Kidney (tissue), 14 donors: ENCODE data around the gene FBXW4. TPM values are rescaled to one million over a fixed set of nuclear protein-coding genes. Genes with fewer than 3 reads are reported as not detected.

Experiments used
- DNase-seq, 5 donors: peaks; one replicate each; pipeline ENCODE4 v3.0.0-alpha.2; 2013 to 2020
- FAIRE-seq: peaks from 2 replicates; lab custom pipeline; 2012; peaks lifted over from hg19 to GRCh38; lab: Jason Lieb, UNC
- H3K27ac ChIP-seq, 2 donors: one replicate each; pipeline ENCODE4 v1.7.0; 2013; ENCODE audit warnings: low read depth in 2 of 2, low read length in 2 of 2, inconsistent platforms in 1 of 2
- H3K27me3 ChIP-seq: one replicate; pipeline ENCODE4 v1.7.1; 2013; ENCODE audit warnings: low read length, inconsistent platforms; ENCODE audit not compliant: control insufficient read depth, insufficient read depth
- H3K36me3 ChIP-seq, 3 donors: one replicate each; pipeline versions ENCODE4 v1.7.0 to v1.7.1; 2013; ENCODE audit warnings: low read length in 3 of 3, control low read depth in 1 of 3, inconsistent platforms in 1 of 3; ENCODE audit not compliant: insufficient read depth in 3 of 3, control insufficient read depth in 2 of 3
- H3K4me1 ChIP-seq, 3 donors: one replicate each; pipeline versions ENCODE4 v1.7.0 to v1.7.1; 2013; ENCODE audit warnings: low read length in 3 of 3, inconsistent platforms in 1 of 3, low read depth in 1 of 3; ENCODE audit not compliant: control insufficient read depth in 2 of 3, insufficient read depth in 2 of 3
- H3K4me3 ChIP-seq, 3 donors: one replicate each; pipeline versions ENCODE4 v1.7.0 to v1.8.1; 2013; ENCODE audit warnings: low read length in 3 of 3, control low read depth in 1 of 3, inconsistent platforms in 1 of 3
- H3K9ac ChIP-seq, 3 donors: one replicate each; pipeline versions ENCODE4 v1.7.0 to v1.7.1; 2013; ENCODE audit warnings: low read length in 3 of 3, control low read depth in 1 of 3, inconsistent platforms in 1 of 3
- H3K9me3 ChIP-seq, 3 donors: one replicate each; pipeline versions ENCODE4 v1.7.0 to v1.7.1; 2013; ENCODE audit warnings: low read length in 3 of 3, control low read depth in 1 of 3, inconsistent platforms in 1 of 3; ENCODE audit not compliant: control insufficient read depth in 2 of 3, insufficient read depth in 1 of 3
- CTCF ChIP-seq: IDR thresholded peaks from 3 replicates; pipeline ENCODE4 v1.5.1; 2012; ENCODE audit warnings: mild to moderate bottlenecking, moderate library complexity, borderline replicate concordance; ENCODE audit not compliant: insufficient read depth; ENCODE audit errors: extremely low read depth
- intact Hi-C: fragments of 100-400 bp; cut with DNase I; formaldehyde crosslinking; loops from one replicate; pipeline ENCODE4 v1.11.1; 2022
- polyA plus RNA-seq: library from polyadenylated mRNA; stranded (reverse); fragments of 350-450 nt; fragmentation: Illumina TruSeq; extraction: RNeasy Lipid Tissue Mini Kit (QIAGEN cat#74804); gene quantifications from one replicate; pipeline ENCODE4 v1.2.3, GENCODE V29; 2014; ENCODE audit warnings: low read depth, low replicate concordance; ENCODE audit not compliant: insufficient read depth
- total RNA-seq: library from RNA; stranded (reverse); fragmentation: NEBNext Ultra II Directional; extraction: Animal tissue kit (Norgen Biotek cat#: 25700); gene quantifications from one replicate; pipeline ENCODE4 v1.2.1, GENCODE V29; 2021
- donor health status: control.
- donor health status: control.
- donor health status: control.
- donor health status: control.
- donor health status: control.
- donor health status: DM: yes; HTN: yes; CAD: no.
- donor health status: Normal renal cell carcinoma (clear cell type).

Gene FBXW4
- total and polyA plus RNA-seq, 2 donors from 2014 or later: 47.6 to 80.1 TPM

- intact Hi-C loops: loop anchor here (10.0 kb wide), 1 partner anchor 351 kb away; no protein-coding TSS in a partner anchor
- no peak for FAIRE-seq
- Histone ChIP-seq H3K4me1 (peaks cover 0 to 13% (median 6%) of the 10 kb centered on the region in 3 donors), H3K9me3 (no peaks in the 10 kb centered on the region), H3K36me3 (no peaks in the 10 kb centered on the region), H3K4me3 (no peak overlapping the region), H3K27ac (no peak overlapping the region), H3K27me3 (peaks cover 4% of the 10 kb centered on the region), H3K9ac (no peak overlapping the region)
- DNase-seq: peak in 1 of 5 donors; percentile 6
- TF ChIP-seq CTCF: no peak
These were observed 129.5 kb downstream of the FBXW4 start for GRCh38 chr10:101565370-101565900.

- no peak for FAIRE-seq
- no peaks in the 10 kb centered on the region for H3K36me3 ChIP-seq
- peaks cover 4% of the 10 kb centered on the region for H3K27me3 ChIP-seq
- no peak for TF ChIP-seq CTCF
- no peak overlapping the region for H3K27ac ChIP-seq
- intact Hi-C loops: loop anchor here (10.0 kb wide), 1 partner anchor 350 kb away; no protein-coding TSS in a partner anchor
- peaks cover 0 to 7% (median under 1%) of the 10 kb centered on the region in 3 donors for H3K4me1 ChIP-seq
- H3K9ac ChIP-seq: no peak overlapping the region
- peak in 2 of 5 donors; percentile 8 to 54 for DNase-seq
- no peaks in the 10 kb centered on the region for H3K9me3 ChIP-seq
- H3K4me3 ChIP-seq: no peak overlapping the region
These were observed 130.4 kb downstream of the FBXW4 start for GRCh38 chr10:101564490-101564991.

- H3K4me1 ChIP-seq: peaks cover 0 to 7% (median 0%) of the 10 kb centered on the region in 3 donors
- no peaks in the 10 kb centered on the region for H3K36me3 ChIP-seq
- FAIRE-seq: no peak
- intact Hi-C loops: loop anchor here (10.0 kb wide), 1 partner anchor 349 kb away; no protein-coding TSS in a partner anchor
- no peak for TF ChIP-seq CTCF
- H3K27ac ChIP-seq: no peak overlapping the region
- H3K9me3 ChIP-seq: no peaks in the 10 kb centered on the region
- H3K9ac ChIP-seq: no peak overlapping the region
- H3K27me3 ChIP-seq: peaks cover 4% of the 10 kb centered on the region
- no peak overlapping the region for H3K4me3 ChIP-seq
- DNase-seq: peak in 1 of 5 donors; percentile 4
These were observed 131.4 kb downstream of the FBXW4 start for GRCh38 chr10:101563497-101564040.
